HG02870 (cell line): ENCODE data around the gene RERE.
"Not testable (repeated sequence)": the region's sequence is repeated elsewhere in the genome, so short reads cannot be mapped to it uniquely, and the experiment has no call there.

ENCODE experiments used
- ATAC-seq: cut with Tn5 transposase; IDR thresholded peaks from one replicate; pipeline ENCODE4 v1.9.1; 2021; ENCODE audit warnings: mild to moderate bottlenecking, moderate library complexity; ENCODE audit not compliant: unreplicated experiment

Gene RERE

DNA sequence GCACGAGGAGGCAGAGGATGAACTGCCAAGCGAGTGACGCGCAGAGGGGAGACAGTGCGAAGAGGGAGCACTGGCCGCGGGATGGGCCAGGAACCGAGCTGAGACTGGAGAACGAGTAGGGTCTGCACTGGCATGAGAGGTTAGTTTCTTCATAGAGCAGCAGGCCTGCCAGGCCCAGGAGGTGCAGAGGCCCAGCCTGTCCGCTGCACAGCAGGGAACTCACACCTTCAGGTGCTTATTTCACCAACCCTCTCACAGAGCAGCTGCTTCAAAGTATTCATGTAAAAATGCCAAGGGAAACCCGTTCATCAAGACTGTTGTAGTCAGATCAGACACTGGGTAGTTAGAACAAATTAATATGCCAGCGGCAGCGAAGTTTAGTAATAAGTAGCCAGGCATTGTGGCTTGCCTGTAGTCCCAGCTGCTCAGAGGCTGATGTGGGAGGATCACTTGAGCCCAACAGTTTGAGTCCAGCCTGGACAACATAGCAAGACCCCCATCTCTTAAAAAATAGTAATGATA, 355.0 kb downstream of the RERE start:
- no peak for ATAC-seq

GRCh38 chr1:8461351-8462110, 355.9 kb downstream of the RERE start:
- ATAC-seq: no peak

GRCh38 chr1:8460784-8461183, 356.7 kb downstream of the RERE start:
- no peak for ATAC-seq

- no peak for ATAC-seq
Measured at GRCh38 chr1:8460132-8460544, 357.3 kb downstream of the RERE start.

DNA sequence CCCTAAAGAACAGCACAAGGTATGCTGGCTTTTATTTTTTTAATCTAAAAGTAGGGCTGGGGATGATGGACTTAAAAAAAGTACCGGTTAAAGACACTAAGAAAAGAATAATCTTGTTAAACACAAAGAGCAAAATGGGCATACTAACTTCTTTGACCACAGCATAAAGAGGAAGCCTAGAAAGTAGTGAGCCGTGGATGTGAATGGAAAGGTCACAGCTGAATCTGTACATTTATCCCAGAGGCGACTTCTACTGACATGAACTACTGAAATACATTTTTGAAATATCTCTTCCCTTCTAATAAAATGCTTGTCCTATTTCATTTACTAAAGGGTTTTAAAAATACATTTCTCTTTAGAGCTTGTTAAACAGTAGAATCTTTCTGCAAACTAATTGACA, 358.8 kb downstream of the RERE start:
- no peak for ATAC-seq

GRCh38 chr1:8457760-8458381, 359.6 kb downstream of the RERE start:
- ATAC-seq: no peak

DNA sequence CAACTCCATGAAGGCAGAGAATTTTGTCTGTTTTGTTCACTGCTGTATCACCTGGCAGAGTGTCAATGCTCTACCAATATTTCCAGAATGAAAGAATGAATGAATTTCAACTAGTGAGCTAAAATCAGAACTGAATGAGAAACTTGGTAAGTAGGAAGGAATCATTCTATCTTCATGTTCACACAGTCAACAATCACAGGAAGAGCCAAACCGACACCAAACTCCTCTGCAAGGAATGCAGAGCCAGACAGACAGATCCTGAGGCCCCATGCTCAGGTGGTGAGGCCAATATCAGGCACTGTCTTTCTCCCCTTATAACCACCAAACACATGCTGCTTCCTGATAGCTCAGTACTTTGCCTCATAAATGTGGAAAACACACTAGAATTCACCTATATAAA, 360.4 kb downstream of the RERE start:
- ATAC-seq: no peak

DNA sequence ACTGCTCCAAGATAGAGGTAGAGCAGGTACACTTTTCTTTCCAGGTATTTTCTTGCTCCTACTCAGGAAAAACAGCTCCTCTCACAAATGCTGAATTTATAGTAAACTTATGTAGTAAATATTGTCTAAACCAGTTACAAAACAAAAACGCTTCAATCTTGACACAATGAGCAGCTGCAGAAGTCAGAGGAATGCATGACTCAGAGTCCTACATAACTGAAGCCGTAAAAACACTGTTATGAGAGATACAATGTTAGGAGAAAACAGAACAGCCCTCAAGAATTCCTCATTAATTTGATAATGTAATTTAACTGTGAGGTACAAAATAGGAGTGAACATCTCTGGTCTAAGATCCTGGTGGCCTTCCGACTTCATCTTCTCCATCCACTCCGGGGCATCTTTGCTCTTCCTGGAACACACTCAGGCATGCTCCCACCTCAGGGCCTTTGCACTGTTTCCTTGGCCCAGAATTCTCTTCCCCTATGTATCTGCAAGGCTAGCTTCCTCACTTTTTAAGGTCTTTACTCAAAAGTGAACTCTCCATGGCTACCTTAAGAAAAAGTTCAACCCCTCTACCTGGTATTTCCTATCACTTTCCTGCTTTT, 361.0 kb downstream of the RERE start:
- no peak for ATAC-seq

- no peak for ATAC-seq
Measured at GRCh38 chr1:8455700-8456307, 361.6 kb downstream of the RERE start.

GRCh38 chr1:8450312-8450711, 367.1 kb downstream of the RERE start:
- ATAC-seq: no peak

DNA sequence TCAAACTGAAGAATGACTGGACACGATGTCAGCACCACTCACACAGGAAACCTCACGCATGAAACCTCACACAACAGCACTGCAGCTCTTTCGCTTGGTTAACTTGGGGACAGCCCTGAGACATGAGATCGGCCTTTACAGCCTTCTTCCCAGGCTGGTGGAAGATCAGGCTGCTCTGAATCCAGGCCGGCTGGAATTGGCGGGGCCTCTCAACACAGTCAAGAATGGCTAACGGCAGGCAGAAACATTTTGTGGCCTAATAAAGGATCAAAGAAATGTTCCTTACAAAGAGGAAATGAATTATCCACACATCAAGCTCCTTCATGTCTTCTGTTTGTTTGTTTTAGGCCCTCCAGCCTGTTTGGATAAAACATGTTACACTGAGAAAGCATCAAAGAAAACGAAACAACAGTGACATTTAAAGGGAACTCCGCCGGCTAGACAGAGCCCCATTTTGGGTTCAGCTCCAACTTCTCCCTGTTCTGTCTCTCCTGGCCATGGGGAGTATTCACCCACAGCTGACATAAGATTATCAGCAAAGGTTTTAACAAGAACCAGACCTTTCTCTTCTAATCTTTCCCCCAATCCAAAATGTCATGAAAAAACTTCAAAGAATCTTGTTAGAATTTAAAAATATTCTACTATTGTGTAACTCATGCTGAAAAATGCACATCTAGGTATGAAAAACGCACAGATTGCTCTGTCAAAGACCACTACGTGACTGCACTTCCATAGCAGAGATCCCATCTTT, 368.4 kb downstream of the RERE start:
- no peak for ATAC-seq

- not testable (repeated sequence) for ATAC-seq
Measured at GRCh38 chr1:8448505-8448904, 368.9 kb downstream of the RERE start.

DNA sequence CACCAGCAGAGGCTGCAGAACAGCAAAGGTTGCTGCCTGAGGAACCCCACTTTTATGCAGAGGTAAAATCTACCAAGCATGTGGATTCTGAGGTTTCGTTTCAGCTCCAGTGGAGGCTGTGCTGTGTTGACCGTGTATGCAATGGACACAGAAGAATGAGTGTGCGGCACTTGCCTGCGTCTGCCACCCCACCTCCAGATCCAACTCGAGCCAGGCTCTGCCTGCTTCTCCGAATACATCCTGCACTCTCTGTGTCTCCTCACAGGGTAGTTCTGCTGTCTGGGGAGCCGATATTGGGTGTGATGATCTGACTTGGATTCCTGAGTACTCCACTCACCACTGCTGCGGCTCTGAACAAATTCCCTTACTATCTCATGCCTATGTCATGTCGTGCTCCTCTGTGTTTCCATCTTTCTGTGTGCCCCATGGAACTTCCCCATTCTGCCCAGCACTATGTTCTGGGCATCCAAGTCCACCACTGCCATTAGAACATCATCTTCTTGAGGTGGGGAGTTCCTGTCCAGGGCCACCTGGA, 369.8 kb downstream of the RERE start:
- ATAC-seq: no peak

DNA sequence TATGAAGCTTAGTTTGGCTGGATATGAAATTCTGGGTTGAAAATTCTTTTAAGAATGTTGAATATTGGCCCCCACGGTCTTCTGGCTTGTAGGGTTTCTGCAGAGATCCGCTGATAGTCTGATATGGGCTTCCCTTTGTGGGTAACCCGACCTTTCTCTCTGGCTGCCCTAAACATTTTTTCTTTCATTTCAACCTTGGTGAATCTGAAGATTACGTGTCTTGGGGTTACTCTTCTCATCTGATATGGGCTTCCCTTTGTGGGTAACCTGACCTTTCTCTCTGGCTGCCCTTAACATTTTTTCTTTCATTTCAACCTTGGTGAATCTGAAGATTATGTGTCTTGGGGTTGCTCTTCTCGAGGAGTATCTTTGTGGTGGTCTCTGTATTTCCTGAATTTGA, 371.3 kb downstream of the RERE start:
- not testable (repeated sequence) for ATAC-seq

- no peak for ATAC-seq
Measured at GRCh38 chr1:8443558-8444194, 373.8 kb downstream of the RERE start.

GRCh38 chr1:8441426-8441825, 376.0 kb downstream of the RERE start:
- no peak for ATAC-seq

DNA sequence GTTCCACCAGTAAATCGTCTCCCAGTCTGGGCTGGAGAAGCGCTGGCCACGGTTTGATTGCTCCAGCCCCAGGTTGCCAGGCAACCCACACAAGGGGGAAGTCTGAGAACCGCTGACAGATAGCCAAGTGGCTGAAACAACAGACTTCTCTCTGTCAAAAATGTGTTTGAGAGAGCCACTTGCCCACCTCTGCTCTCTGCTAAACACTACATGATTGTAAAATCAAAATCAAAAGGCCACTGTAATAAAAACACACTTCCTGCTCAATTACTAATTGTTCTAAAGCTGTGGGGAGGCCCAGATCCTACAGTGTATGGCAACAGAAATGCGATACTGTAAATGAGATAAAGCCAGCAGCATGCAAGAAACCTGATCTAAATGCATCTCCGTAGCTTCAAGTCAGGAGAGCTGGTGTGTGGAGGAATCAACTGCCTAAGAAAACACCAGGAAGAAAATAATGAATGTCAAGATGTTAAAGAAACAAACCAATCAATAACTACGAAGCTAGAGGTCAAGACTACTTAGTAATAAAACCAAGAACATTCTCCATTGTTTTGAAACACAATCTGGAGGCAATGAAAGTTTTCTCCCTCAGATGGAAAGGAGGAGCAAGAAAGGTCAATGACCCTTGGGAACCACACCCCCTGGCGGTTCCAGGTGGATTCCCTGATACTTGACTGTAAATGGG, 378.3 kb downstream of the RERE start:
- ATAC-seq: no peak

DNA sequence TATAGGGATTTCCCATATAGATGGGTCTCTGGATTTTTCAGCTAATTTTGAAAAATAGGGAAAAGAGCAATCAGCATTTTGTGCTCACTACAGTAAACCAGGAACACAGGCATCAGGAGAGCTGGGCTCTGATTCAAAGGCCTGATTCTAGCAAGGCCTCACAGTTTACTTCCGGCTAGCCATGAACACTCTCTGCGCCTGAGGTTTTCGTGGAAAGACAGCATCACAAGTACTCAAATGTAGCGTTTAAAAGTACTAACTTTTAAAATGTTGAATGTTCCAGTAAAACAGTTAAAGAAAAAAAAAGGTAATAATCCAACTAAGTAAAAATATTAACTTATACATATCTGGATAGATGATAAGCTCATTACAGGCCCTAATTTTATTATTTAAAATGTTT, 379.0 kb downstream of the RERE start:
- ATAC-seq: no peak

DNA sequence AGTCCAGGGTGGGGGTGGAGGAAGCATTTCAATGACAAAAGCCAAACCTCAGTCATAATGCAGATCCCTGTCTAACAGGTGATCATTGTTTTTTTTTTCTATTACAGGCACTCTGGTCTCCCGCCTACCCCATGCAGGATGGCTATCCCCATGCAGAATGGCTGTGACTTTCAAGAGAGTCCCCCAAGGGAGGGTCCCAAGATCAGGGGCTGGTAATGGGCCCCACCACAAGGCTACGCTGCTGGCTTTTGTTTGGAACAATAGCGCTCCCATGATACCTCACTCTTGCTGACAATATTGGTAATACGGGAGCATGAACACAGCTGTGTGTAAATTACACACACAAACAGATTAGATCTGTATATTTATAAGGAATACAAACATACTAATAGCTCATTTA, 380.1 kb downstream of the RERE start:
- ATAC-seq: no peak
